ENCODE data around the gene IFI35. TPM values are rescaled to one million over a fixed set of nuclear protein-coding genes. Genes with fewer than 3 reads are reported as not detected.
A peak's percentile ranks its signal among the peaks of the same experiment; 100 is the strongest.
"Not testable (repeated sequence)": the region's sequence is repeated elsewhere in the genome, so short reads cannot be mapped to it uniquely, and the experiment has no call there.

Gene IFI35
- total RNA-seq = 38.3 TPM
- polyA plus RNA-seq = 10 to 100 TPM; 62.9 to 87.6 (median 71.8) TPM

DNA sequence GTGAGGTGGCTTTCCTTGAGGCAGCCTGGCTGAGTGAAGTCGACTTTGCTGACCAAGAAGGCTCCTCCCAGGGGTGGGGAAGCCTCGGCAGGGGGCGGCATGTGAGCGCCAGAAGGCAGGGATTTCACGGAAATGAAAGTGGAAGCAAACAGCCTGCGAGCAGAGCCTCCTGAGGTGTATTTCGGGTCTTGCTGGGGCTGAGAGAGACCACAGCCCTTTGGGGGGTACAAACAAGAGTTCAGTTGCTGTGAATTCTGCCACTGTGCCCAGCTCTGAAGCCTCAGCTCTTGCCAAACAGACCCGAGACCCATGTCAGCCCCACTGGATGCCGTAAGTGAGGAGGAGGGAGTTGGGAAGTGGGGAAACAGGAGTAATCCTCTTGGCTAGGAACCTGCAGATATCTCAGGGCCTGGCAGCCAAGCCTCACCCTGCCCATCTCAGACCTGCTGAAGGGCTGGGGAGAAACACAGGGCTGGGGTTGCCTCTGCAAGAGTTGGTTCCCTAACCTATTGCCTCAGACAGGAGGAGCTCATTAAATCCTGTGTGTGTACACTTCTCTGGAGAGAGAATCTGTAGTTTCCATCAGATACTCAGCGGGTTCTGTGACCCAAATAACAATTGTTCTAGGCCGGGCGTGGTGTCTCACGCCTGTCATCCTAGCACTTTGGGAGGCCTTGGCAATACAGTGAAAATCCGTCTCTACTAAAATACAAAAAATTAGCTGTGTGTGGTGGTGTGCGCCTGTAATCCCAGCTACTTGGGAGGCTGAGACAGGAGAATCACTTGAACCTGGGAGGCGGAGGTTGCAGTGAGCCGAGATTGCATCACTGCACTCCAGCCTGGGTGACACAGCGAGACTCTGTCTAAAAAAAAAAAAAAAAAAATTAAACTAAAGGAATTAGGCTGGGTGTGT lies at the start of gene IFI35:
IFI35 (plus strand) TSS at position 146 of the 913 bp plus-strand sequence; CDS start at position 310, 164 bp downstream.
- DNase-seq = peak; percentile 71 to 93 (median 82)
- ATAC-seq (ENCODE audit: low read depth in 2 of 2) = peak; percentile 97 to 98
- H3K4me3 Mint-ChIP-seq = peak within 1 kb of the TSS; percentile 96 to 100 (median 99)
- peaks cover 10 to 32% (median 18%) of the 10 kb centered on the region in 4 donors for H3K4me1 Mint-ChIP-seq
- H3K27ac ChIP-seq (ENCODE audit: insufficient read depth, low read length, poor library complexity, severe bottlenecking) = peak within 1 kb of the TSS; percentile 79
- H3K9me3 Mint-ChIP-seq = no peaks in the 10 kb centered on the region
- H3K27me3 ChIP-seq (ENCODE audit: control insufficient read depth, insufficient read depth, low read length) = no peaks in the 10 kb centered on the region
- H3K9me3 ChIP-seq (ENCODE audit: control insufficient read depth in 2 of 2, low read length in 2 of 2) = no peaks in the 10 kb centered on the region
- peak within 1 kb of the TSS; percentile 98 to 99 (median 99) for H3K27ac Mint-ChIP-seq
- peak within 1 kb of the TSS; percentile 97 for H3K4me3 ChIP-seq (ENCODE audit: low read depth, low read length)
- peaks cover 17% of the 10 kb centered on the region for H3K36me3 ChIP-seq (ENCODE audit: control insufficient read depth, insufficient read depth, low read length)
- peaks cover 6% of the 10 kb centered on the region for H3K36me3 Mint-ChIP-seq
- peaks cover 8% of the 10 kb centered on the region for H3K4me1 ChIP-seq (ENCODE audit: control insufficient read depth, insufficient read depth, low read length, poor library complexity, severe bottlenecking)
- no peaks in the 10 kb centered on the region for H3K27me3 Mint-ChIP-seq

DNA sequence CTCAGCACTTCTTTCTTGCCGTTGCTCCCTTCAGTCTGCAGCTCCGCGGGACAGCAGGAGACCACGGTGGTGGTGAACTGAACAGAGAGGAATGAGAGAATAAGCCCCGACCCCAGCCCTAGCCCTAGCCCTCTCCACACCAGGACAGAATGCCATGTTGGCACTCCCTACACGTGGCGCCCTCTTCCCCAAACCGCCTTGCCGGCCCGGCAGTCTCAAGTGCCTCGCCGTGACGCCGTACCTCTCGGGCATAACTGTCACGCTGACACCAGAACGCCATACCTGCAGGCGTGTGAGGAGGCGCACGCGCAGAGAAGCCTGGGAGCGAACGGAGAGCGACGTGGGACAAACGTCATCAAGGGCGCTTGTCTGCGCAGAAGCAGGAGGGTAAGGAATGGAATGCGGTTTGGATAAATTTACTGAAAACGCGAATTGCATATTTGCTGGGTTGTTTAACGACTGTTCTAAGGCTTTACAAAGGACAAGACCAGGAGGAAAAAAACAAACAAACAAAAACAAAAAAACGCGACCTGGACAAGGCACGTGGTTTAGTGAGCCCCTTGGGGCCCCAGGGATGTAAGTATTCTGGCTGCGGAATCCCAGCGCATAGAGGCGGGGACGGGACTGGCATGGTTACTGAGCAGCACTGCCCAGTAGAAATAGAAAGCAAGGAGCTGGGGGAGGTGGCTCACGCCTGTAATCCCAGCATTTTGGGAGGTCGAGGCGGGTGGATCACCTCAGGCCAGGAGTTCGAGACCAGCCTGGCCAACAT lies 42.2 kb upstream of the IFI35 start, which contains the start of gene AARSD1:
AARSD1 (minus strand) TSS at position 294 of the 772 bp plus-strand sequence; CDS start at position 280, 14 bp downstream.
- peaks cover 6% of the 10 kb centered on the region for H3K27me3 Mint-ChIP-seq
- peaks cover 23% of the 10 kb centered on the region for H3K36me3 ChIP-seq (ENCODE audit: control insufficient read depth, insufficient read depth, low read length)
- peak within 1 kb of the TSS; percentile 93 for H3K4me3 ChIP-seq (ENCODE audit: low read depth, low read length)
- peak within 1 kb of the TSS; percentile 91 to 99 (median 94) for H3K4me3 Mint-ChIP-seq
- H3K4me1 Mint-ChIP-seq = peaks cover 5 to 28% (median 17%) of the 10 kb centered on the region in 4 donors
- H3K9me3 Mint-ChIP-seq = no peaks in the 10 kb centered on the region
- H3K9me3 ChIP-seq (ENCODE audit: control insufficient read depth in 2 of 2, low read length in 2 of 2) = no peaks in the 10 kb centered on the region
- peak; percentile 85 to 94 (median 90) for DNase-seq
- peaks cover 18% of the 10 kb centered on the region for H3K36me3 Mint-ChIP-seq
- peak within 1 kb of the TSS; percentile 95 to 99 (median 96) for H3K27ac Mint-ChIP-seq
- ATAC-seq (ENCODE audit: low read depth in 2 of 2) = peak; percentile 96 to 98
- H3K27ac ChIP-seq (ENCODE audit: insufficient read depth, low read length, poor library complexity, severe bottlenecking) = peak within 1 kb of the TSS; percentile 79
- H3K27me3 ChIP-seq (ENCODE audit: control insufficient read depth, insufficient read depth, low read length) = no peaks in the 10 kb centered on the region
- peaks cover 15% of the 10 kb centered on the region for H3K4me1 ChIP-seq (ENCODE audit: control insufficient read depth, insufficient read depth, low read length, poor library complexity, severe bottlenecking)

DNA sequence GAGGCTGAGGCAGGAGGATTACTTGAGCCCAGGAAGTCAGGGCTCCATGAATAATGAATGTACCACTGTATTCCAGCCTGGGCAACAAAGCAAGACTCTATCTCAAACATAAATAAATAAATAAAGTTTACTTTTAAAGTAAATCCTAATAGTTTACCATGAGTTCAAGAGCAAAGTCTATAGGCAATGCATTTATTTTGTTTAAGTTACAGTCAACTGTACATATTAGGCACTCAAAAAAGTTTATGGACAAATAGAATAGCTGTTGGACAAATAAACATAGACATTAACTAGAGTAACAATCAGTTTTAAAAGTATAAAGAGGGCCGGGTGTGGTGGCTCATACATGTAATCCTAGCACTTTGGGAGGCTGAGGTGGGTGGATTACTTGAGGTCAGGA lies 38.7 kb upstream of the IFI35 start:
- no peaks in the 10 kb centered on the region for H3K36me3 ChIP-seq (ENCODE audit: control insufficient read depth, insufficient read depth, low read length)
- no peak overlapping the region for H3K27ac ChIP-seq (ENCODE audit: insufficient read depth, low read length, poor library complexity, severe bottlenecking)
- peaks cover 4% of the 10 kb centered on the region for H3K36me3 Mint-ChIP-seq
- no peaks in the 10 kb centered on the region for H3K9me3 Mint-ChIP-seq
- no peaks in the 10 kb centered on the region for H3K9me3 ChIP-seq (ENCODE audit: control insufficient read depth in 2 of 2, low read length in 2 of 2)
- peaks cover 6% of the 10 kb centered on the region for H3K27me3 Mint-ChIP-seq
- H3K4me3 ChIP-seq (ENCODE audit: low read depth, low read length) = no peak overlapping the region
- no peak overlapping the region for H3K27ac Mint-ChIP-seq
- peak overlapping the region in 1 of 4 donors; percentile 38 for H3K4me3 Mint-ChIP-seq
- H3K27me3 ChIP-seq (ENCODE audit: control insufficient read depth, insufficient read depth, low read length) = no peaks in the 10 kb centered on the region
- no peak for ATAC-seq (ENCODE audit: low read depth in 2 of 2)
- no peak for DNase-seq
- peaks cover 5 to 23% (median 14%) of the 10 kb centered on the region in 4 donors for H3K4me1 Mint-ChIP-seq
- H3K4me1 ChIP-seq (ENCODE audit: control insufficient read depth, insufficient read depth, low read length, poor library complexity, severe bottlenecking) = peaks cover 15% of the 10 kb centered on the region

DNA sequence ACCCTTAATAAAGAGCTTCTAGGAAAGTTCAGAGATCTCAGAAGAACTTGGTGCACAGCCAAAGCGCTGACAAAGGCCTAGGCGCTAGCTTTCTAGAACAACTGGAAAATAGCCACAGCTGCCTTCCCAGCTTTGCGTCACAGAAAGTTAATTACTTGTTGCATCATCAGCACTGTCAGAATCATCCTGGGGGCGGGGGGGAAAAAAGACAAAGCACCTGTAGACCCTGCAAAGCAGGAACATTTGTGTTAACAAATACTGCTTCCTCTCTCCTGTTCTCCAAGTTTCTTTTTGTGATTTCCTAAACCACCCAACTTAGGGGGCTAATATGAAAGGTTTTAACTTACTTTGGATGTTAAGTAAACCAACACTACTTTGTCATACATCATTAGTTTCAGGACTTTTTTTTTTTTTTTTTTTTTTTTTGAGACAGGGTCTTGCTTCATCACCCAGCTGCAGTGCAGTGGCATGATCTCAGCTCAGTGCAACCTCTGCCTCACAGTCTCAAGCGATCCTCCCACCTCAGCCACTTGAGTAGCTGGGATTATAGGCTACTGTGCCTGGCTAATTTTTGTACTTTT lies 37.5 kb upstream of the IFI35 start:
- no peak for DNase-seq
- Mint-ChIP-seq H3K36me3 (peaks cover 4% of the 10 kb centered on the region), H3K4me3 (peak overlapping the region in 2 of 4 donors; percentile 10 to 38), H3K9me3 (no peaks in the 10 kb centered on the region), H3K27ac (no peak overlapping the region), H3K27me3 (peaks cover 6% of the 10 kb centered on the region), H3K4me1 (peaks cover 4 to 13% (median 8%) of the 10 kb centered on the region in 4 donors)
- Histone ChIP-seq H3K4me3 (ENCODE audit: low read depth, low read length) (no peak overlapping the region), H3K4me1 (ENCODE audit: control insufficient read depth, insufficient read depth, low read length, poor library complexity, severe bottlenecking) (peaks cover 5% of the 10 kb centered on the region), H3K27ac (ENCODE audit: insufficient read depth, low read length, poor library complexity, severe bottlenecking) (no peak overlapping the region), H3K36me3 (ENCODE audit: control insufficient read depth, insufficient read depth, low read length) (no peaks in the 10 kb centered on the region), H3K9me3 (ENCODE audit: control insufficient read depth in 2 of 2, low read length in 2 of 2) (no peaks in the 10 kb centered on the region), H3K27me3 (ENCODE audit: control insufficient read depth, insufficient read depth, low read length) (no peaks in the 10 kb centered on the region)
- ATAC-seq (ENCODE audit: low read depth in 2 of 2) = no peak

DNA sequence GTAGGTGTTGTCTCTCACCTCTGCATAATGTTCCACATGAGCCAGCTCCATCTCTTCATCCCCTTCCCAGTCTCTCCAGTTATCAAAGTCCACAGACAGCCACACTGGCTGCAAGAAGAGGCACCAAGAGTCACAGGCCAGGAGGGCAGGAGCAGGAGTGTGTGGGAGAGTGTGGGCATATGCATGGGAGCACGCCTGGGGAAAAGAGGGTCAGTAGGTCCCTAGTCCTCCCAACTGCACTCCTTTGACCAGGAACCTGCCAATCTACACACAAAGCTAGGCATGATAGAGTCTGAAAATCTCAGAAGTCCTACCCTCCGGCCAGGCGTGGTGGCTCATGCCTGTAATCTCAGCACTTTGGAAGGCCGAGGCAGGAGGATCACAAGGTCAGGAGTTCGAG lies 35.0 kb upstream of the IFI35 start:
- H3K27me3 Mint-ChIP-seq = no peaks in the 10 kb centered on the region
- ATAC-seq (ENCODE audit: low read depth in 2 of 2) (no peak), DNase-seq (no peak)
- H3K27ac Mint-ChIP-seq = no peak overlapping the region
- no peak overlapping the region for H3K4me3 Mint-ChIP-seq
- H3K9me3 Mint-ChIP-seq = peaks cover 0 to 2% (median 0%) of the 10 kb centered on the region in 7 donors
- no peaks in the 10 kb centered on the region for H3K9me3 ChIP-seq (ENCODE audit: control insufficient read depth in 2 of 2, low read length in 2 of 2)
- H3K4me1 ChIP-seq (ENCODE audit: control insufficient read depth, insufficient read depth, low read length, poor library complexity, severe bottlenecking) = no peaks in the 10 kb centered on the region
- H3K27me3 ChIP-seq (ENCODE audit: control insufficient read depth, insufficient read depth, low read length) = no peaks in the 10 kb centered on the region
- H3K36me3 Mint-ChIP-seq = no peaks in the 10 kb centered on the region
- H3K4me1 Mint-ChIP-seq = peaks cover 0 to 8% (median 0%) of the 10 kb centered on the region in 4 donors
- no peaks in the 10 kb centered on the region for H3K36me3 ChIP-seq (ENCODE audit: control insufficient read depth, insufficient read depth, low read length)
- H3K27ac ChIP-seq (ENCODE audit: insufficient read depth, low read length, poor library complexity, severe bottlenecking) = no peak overlapping the region
- no peak overlapping the region for H3K4me3 ChIP-seq (ENCODE audit: low read depth, low read length)

DNA sequence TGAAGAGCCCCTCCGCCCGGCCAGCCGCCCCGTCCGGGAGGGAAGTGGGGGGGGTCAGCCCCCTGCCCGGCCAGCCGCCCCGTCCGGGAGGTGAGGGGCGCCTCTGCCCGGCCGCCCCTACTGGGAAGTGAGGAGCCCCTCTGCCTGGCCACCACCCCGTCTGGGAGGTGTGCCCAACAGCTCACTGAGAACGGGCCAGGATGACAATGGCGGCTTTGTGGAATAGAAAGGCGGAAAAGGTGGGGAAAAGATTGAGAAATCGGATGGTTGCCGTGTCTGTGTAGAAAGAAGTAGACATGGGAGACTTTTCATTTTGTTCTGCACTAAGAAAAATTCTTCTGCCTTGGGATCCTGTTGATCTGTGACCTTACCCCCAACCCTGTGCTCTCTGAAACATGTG lies 33.3 kb upstream of the IFI35 start:
- H3K36me3 Mint-ChIP-seq; DNase-seq; H3K27ac ChIP-seq (ENCODE audit: insufficient read depth, low read length, poor library complexity, severe bottlenecking); H3K9me3 Mint-ChIP-seq; H3K4me3 ChIP-seq (ENCODE audit: low read depth, low read length); H3K9me3 ChIP-seq (ENCODE audit: control insufficient read depth in 2 of 2, low read length in 2 of 2); H3K4me1 ChIP-seq (ENCODE audit: control insufficient read depth, insufficient read depth, low read length, poor library complexity, severe bottlenecking); H3K27ac Mint-ChIP-seq; H3K36me3 ChIP-seq (ENCODE audit: control insufficient read depth, insufficient read depth, low read length); H3K4me1 Mint-ChIP-seq; H3K27me3 Mint-ChIP-seq; ATAC-seq (ENCODE audit: low read depth in 2 of 2); H3K27me3 ChIP-seq (ENCODE audit: control insufficient read depth, insufficient read depth, low read length); H3K4me3 Mint-ChIP-seq: not testable (repeated sequence)

DNA sequence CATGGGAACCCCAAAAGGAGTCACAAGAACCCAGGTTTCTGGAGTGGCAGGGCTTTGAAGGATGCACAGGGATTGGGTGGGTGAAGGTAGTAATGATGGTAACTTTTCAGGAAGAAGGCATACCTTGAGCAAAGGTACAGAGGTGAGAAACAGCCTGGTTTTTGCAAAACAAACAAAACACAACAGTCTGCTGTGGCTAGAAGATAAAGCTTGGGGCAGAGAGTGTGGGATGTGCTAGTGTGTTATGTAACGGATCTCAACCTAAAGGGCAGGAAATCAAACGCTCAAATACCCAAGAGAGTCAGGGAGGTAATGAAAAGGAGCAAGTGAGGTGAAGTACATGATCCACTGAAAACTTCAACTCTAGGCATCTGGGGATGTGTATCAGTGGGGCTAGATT lies 31.3 kb upstream of the IFI35 start:
- Histone ChIP-seq H3K4me1 (ENCODE audit: control insufficient read depth, insufficient read depth, low read length, poor library complexity, severe bottlenecking) (peaks cover 6% of the 10 kb centered on the region), H3K27ac (ENCODE audit: insufficient read depth, low read length, poor library complexity, severe bottlenecking) (no peak overlapping the region), H3K9me3 (ENCODE audit: control insufficient read depth in 2 of 2, low read length in 2 of 2) (no peaks in the 10 kb centered on the region), H3K27me3 (ENCODE audit: control insufficient read depth, insufficient read depth, low read length) (no peaks in the 10 kb centered on the region), H3K36me3 (ENCODE audit: control insufficient read depth, insufficient read depth, low read length) (no peaks in the 10 kb centered on the region), H3K4me3 (ENCODE audit: low read depth, low read length) (no peak overlapping the region)
- ATAC-seq (ENCODE audit: low read depth in 2 of 2) = no peak
- Mint-ChIP-seq H3K27me3 (peaks cover 2% of the 10 kb centered on the region), H3K4me1 (peaks cover 0 to 12% (median 9%) of the 10 kb centered on the region in 4 donors), H3K36me3 (no peaks in the 10 kb centered on the region), H3K9me3 (peaks cover 0 to 2% (median 0%) of the 10 kb centered on the region in 7 donors), H3K4me3 (peak overlapping the region in 2 of 4 donors; percentile 65 to 82), H3K27ac (no peak overlapping the region)
- no peak for DNase-seq
